ENCODE measurements around the gene DNAH10.

DNA sequence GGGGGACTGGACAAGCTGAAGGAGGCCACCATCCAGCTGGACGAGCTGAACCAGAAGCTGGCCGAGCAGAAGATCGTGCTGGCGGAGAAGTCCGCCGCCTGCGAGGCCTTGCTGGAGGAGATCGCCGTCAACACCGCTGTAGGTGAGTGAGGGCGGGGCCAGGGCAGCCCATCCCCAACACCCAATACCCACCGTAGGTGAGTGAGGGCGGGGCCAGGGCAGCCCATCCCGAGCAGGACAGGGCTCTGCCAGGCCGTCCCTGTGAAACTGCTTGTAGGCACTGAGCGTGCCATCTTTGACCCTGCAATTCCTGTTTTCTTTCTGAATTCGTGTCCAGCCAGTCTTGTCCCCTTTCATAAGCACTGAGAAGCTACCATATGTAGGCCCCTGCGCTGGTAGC lies 136.6 kb downstream of the DNAH10 start:
- TF ChIP-seq, protein P1, sequence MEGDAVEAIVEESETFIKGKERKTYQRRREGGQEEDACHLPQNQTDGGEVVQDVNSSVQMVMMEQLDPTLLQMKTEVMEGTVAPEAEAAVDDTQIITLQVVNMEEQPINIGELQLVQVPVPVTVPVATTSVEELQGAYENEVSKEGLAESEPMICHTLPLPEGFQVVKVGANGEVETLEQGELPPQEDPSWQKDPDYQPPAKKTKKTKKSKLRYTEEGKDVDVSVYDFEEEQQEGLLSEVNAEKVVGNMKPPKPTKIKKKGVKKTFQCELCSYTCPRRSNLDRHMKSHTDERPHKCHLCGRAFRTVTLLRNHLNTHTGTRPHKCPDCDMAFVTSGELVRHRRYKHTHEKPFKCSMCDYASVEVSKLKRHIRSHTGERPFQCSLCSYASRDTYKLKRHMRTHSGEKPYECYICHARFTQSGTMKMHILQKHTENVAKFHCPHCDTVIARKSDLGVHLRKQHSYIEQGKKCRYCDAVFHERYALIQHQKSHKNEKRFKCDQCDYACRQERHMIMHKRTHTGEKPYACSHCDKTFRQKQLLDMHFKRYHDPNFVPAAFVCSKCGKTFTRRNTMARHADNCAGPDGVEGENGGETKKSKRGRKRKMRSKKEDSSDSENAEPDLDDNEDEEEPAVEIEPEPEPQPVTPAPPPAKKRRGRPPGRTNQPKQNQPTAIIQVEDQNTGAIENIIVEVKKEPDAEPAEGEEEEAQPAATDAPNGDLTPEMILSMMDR (IDR thresholded peaks at IDR 0.05 in 4 of 5, conservative IDR thresholded peaks at IDR 0.05 in 1 of 5): no peak
- TF ChIP-seq POLR2A (IDR thresholded peaks at IDR 0.05): no peak
